ENCODE results near the gene AP5S1.

DNA sequence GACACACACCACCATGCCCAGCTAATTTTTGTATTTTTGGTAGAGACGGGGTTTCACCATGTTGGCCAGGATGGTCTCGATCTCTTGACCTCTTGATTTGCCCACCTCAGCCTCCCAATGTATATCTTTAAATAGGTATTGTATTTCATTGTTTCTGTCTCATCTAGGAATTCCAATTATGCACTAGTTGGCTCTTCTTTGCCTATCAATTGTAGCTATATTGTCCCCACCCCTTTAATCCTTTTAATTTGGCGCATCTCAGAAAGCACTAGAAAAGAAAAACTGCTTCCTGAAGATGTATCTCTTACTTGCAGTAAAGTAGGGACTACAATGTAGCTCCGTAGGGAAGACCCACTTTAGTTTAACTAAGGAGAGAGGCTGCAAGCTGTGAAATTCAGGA, 15.8 kb downstream of the AP5S1 start:
- TF ChIP-seq, protein P1, sequence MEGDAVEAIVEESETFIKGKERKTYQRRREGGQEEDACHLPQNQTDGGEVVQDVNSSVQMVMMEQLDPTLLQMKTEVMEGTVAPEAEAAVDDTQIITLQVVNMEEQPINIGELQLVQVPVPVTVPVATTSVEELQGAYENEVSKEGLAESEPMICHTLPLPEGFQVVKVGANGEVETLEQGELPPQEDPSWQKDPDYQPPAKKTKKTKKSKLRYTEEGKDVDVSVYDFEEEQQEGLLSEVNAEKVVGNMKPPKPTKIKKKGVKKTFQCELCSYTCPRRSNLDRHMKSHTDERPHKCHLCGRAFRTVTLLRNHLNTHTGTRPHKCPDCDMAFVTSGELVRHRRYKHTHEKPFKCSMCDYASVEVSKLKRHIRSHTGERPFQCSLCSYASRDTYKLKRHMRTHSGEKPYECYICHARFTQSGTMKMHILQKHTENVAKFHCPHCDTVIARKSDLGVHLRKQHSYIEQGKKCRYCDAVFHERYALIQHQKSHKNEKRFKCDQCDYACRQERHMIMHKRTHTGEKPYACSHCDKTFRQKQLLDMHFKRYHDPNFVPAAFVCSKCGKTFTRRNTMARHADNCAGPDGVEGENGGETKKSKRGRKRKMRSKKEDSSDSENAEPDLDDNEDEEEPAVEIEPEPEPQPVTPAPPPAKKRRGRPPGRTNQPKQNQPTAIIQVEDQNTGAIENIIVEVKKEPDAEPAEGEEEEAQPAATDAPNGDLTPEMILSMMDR (IDR thresholded peaks at IDR 0.05), result no peak
- no peak for TF ChIP-seq POLR2A (IDR thresholded peaks at IDR 0.05)

All from adrenal gland (tissue), 5 donors.